PC-9 (cell line): ENCODE data around the gene LMNTD2. TPM values are rescaled to one million over a fixed set of nuclear protein-coding genes. Genes with fewer than 3 reads are reported as not detected.
A peak's percentile ranks its signal among the peaks of the same experiment; 100 is the strongest.

Source experiments
- BruUV-seq: library from RNA; stranded (reverse); fragments of 400-500 nt; replicated peaks from 2 replicates; lab custom pipeline; 2021; lab: Mats Ljungman, UMichigan
- CTCF ChIA-PET: fragments of 300-600 bp; sonication (Branson Sonifier 250); formaldehyde crosslinking; loops from one replicate; lab custom pipeline; 2022; ENCODE audit warnings: antibody characterized with exemption; lab: Charles Lee
- POLR2A ChIA-PET: fragments of 300-600 bp; sonication (Branson Sonifier 250); formaldehyde crosslinking; loops from one replicate; lab custom pipeline; 2022; ENCODE audit warnings: antibody characterized with exemption; ENCODE audit not compliant: unreplicated experiment; lab: Charles Lee
- DNase-seq, 2 experiments: peaks; one replicate each; pipeline versions ENCODE4 v3.0.0 to v3.0.0-alpha.2; 2015 to 2022; ENCODE audit warnings: mixed read lengths in 1 of 2
- H2AFZ ChIP-seq: fragments of 200-600 bp; sonication (generic); 2 replicates; pipeline ENCODE4 v1.8.1; 2017; ENCODE audit warnings: antibody characterized with exemption
- H3F3A ChIP-seq: fragments of 200-600 bp; sonication (generic); 2 replicates; pipeline ENCODE4 v1.8.1; 2017; ENCODE audit warnings: antibody characterized with exemption, mild to moderate bottlenecking, low read depth; ENCODE audit not compliant: insufficient read depth
- H3K27ac ChIP-seq: fragments of 200-600 bp; sonication (generic); 2 replicates; pipeline ENCODE4 v1.6.1; 2016; ENCODE audit warnings: mixed run types
- H3K27me3 ChIP-seq: fragments of 200-600 bp; sonication (generic); 2 replicates; pipeline ENCODE4 v1.6.1; 2016; ENCODE audit warnings: low read depth, mixed run types; ENCODE audit not compliant: insufficient read depth
- H3K36me3 ChIP-seq: fragments of 200-600 bp; sonication (generic); 2 replicates; pipeline ENCODE4 v1.6.1; 2016; ENCODE audit warnings: low read depth, mixed run types
- H3K4me1 ChIP-seq: fragments of 200-600 bp; sonication (generic); replicated peaks from 2 replicates; pipeline ENCODE4 v1.6.1; 2016; ENCODE audit warnings: mixed run types; ENCODE audit not compliant: insufficient read depth
- H3K4me2 ChIP-seq: fragments of 200-600 bp; sonication (generic); 2 replicates; pipeline ENCODE4 v1.6.1; 2017; ENCODE audit warnings: mixed run types
- H3K4me3 ChIP-seq: fragments of 200-600 bp; sonication (generic); 2 replicates; pipeline ENCODE4 v1.6.1; 2016; ENCODE audit warnings: mixed run types
- H3K79me2 ChIP-seq: fragments of 200-600 bp; sonication (generic); 2 replicates; pipeline ENCODE4 v1.6.1; 2017; ENCODE audit warnings: low read depth, mixed run types
- H3K9me2 ChIP-seq: fragments of 200-600 bp; sonication (generic); 2 replicates; pipeline ENCODE4 v1.8.1; 2017; ENCODE audit warnings: mild to moderate bottlenecking; ENCODE audit not compliant: insufficient read depth
- H3K9me3 ChIP-seq: fragments of 200-600 bp; sonication (generic); 2 replicates; pipeline ENCODE4 v1.8.1; 2016; ENCODE audit warnings: low read depth; ENCODE audit not compliant: insufficient read depth
- H4K20me1 ChIP-seq: fragments of 200-600 bp; sonication (generic); 2 replicates; pipeline ENCODE4 v1.8.1; 2017; ENCODE audit not compliant: insufficient read depth
- EZH2 ChIP-seq: fragments of 200-600 bp; sonication (generic); IDR thresholded peaks from 2 replicates; pipeline ENCODE4 v1.8.0; 2017; ENCODE audit warnings: antibody characterized with exemption, low read depth
- intact Hi-C: fragments of 100-400 bp; cut with micrococcal nuclease; formaldehyde crosslinking; loops from one replicate; pipeline ENCODE4 v1.10.0; 2022; ENCODE audit not compliant: unreplicated experiment
- total RNA-seq: library from RNA; stranded (reverse); gene quantifications from 2 replicates; pipeline ENCODE4 v1.2.3, GENCODE V29; 2021
- TF ChIP-seq, protein P1 (sequence below): fragments of 200-600 bp; sonication (generic); conservative IDR thresholded peaks from 2 replicates; pipeline ENCODE4 v1.6.1; 2017; ENCODE audit warnings: mixed run types, antibody characterized with exemption, mild to moderate bottlenecking, moderate library complexity

Gene LMNTD2
- total RNA-seq, 1 experiment from 2014 or later, result 16.3 TPM

DNA sequence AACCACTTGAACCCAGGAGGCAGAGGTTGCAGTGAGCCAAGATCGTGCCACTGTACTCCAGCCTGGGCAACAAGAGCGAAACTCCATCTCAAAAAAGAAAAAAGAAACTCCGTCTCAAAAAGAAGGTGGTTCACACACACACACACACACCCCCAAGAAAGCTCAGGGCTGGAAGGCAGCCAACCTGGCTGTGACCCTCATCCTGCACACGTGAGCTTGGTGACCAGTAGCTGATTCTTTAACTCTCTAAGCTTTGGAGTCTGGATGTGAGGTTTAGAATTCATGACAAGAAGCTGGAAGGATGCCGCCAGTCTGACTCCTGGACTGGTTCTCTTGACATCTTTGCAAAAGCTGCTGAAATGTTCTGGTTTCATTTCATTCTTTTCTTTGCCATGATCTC lies 51.6 kb downstream of the LMNTD2 start:
- ChIA-PET POLR2A (no interaction called here), CTCF (no interaction called here)
- DNase-seq, result no peak
- peaks cover 5% of the 10 kb centered on the region; the same call in 1 of the 2 replicates for H3K4me1 ChIP-seq
- H3K36me3 ChIP-seq, result no peaks in the 10 kb centered on the region
- H3K79me2 ChIP-seq, result peaks cover 22% of the 10 kb centered on the region
- no peak overlapping the region for H3K4me2 ChIP-seq
- no peak overlapping the region for H3K27ac ChIP-seq
- H3K27me3 ChIP-seq, result no peaks in the 10 kb centered on the region
- no TSS peak for BruUV-seq
- no peak overlapping the region for H3K4me3 ChIP-seq
- no peaks in the 10 kb centered on the region for H3K9me2 ChIP-seq
- H2AFZ ChIP-seq, result no peak overlapping the region
- TF ChIP-seq EZH2, result no peak
- TF ChIP-seq, protein P1, sequence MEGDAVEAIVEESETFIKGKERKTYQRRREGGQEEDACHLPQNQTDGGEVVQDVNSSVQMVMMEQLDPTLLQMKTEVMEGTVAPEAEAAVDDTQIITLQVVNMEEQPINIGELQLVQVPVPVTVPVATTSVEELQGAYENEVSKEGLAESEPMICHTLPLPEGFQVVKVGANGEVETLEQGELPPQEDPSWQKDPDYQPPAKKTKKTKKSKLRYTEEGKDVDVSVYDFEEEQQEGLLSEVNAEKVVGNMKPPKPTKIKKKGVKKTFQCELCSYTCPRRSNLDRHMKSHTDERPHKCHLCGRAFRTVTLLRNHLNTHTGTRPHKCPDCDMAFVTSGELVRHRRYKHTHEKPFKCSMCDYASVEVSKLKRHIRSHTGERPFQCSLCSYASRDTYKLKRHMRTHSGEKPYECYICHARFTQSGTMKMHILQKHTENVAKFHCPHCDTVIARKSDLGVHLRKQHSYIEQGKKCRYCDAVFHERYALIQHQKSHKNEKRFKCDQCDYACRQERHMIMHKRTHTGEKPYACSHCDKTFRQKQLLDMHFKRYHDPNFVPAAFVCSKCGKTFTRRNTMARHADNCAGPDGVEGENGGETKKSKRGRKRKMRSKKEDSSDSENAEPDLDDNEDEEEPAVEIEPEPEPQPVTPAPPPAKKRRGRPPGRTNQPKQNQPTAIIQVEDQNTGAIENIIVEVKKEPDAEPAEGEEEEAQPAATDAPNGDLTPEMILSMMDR, result no peak
- H3K9me3 ChIP-seq, result no peaks in the 10 kb centered on the region
- peaks cover 4% of the 10 kb centered on the region for H3F3A ChIP-seq
- intact Hi-C loops, result no loop called here
- no peaks in the 10 kb centered on the region; the same call in 1 of the 2 replicates for H4K20me1 ChIP-seq

DNA sequence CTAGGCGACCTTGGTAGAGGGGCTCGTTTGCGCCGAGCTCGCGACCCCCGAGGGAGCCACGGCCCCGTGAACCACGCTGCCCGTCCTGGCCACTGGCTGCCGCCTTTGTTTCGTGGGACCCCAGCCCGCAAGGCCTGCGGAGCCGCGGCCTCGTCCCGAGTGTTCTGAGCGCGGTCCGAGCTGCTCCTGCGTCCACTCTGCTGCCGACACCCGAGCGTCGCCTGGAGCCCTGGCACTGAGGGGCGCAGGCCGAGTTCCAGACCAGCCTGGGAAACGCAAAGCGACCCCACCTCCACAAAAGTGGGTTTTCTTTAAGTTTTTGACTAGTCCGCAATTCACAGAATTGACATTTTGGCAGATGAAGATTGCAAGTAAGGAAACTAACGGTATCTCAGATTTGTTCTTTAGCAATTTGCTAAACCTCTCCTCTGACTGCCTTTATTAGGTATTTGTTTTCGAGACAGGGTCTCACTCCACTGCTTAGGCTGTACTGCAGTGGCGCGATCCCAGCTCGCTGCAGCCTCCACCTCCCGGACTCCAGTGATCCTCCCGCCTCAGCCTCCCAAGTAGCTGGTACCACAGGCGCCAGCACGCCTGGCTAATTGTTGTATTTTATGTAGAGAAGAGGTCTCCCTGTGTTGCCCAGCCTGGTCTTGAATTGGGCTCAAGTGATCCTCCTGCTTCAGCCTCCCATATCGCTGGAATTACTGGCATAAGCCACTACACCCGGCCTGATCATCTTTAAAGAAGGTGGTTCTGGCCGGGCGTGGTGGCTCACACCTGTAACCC lies 52.6 kb downstream of the LMNTD2 start:
- no peak overlapping the region for H2AFZ ChIP-seq
- H3K4me2 ChIP-seq, result peak overlapping the region; percentile 79
- no peaks in the 10 kb centered on the region; the same call in 1 of the 2 replicates for H4K20me1 ChIP-seq
- intact Hi-C loops, result loop anchor here (1.0 to 2.0 kb wide), 2 partner anchors 29 to 58 kb away; partner anchors contain the start of genes LRRC56 and PTDSS2
- H3K27ac ChIP-seq, result no peak overlapping the region
- DNase-seq, result no peak
- no peaks in the 10 kb centered on the region for H3K9me2 ChIP-seq
- CTCF ChIA-PET, result no interaction called here
- H3K36me3 ChIP-seq, result no peaks in the 10 kb centered on the region
- H3F3A ChIP-seq, result peaks cover 4% of the 10 kb centered on the region
- H3K27me3 ChIP-seq, result no peaks in the 10 kb centered on the region
- peaks cover 26% of the 10 kb centered on the region for H3K79me2 ChIP-seq
- POLR2A ChIA-PET, result no interaction called here
- TF ChIP-seq, protein P1, result no peak
- TF ChIP-seq EZH2, result no peak
- peak overlapping the region; percentile 57 for H3K4me3 ChIP-seq
- no peaks in the 10 kb centered on the region for H3K9me3 ChIP-seq
- peaks cover 5% of the 10 kb centered on the region; the same call in 1 of the 2 replicates for H3K4me1 ChIP-seq
- BruUV-seq, result no TSS peak

- Histone ChIP-seq H3K79me2 (peaks cover 31% of the 10 kb centered on the region), H3K9me2 (no peaks in the 10 kb centered on the region), H3K4me1 (peaks cover 5% of the 10 kb centered on the region; the same call in 1 of the 2 replicates), H3K27me3 (no peaks in the 10 kb centered on the region), H3K36me3 (no peaks in the 10 kb centered on the region), H3K4me3 (peak within 1 kb of the TSS; percentile 100), H2AFZ (peak within 1 kb of the TSS; percentile 89), H3K9me3 (no peaks in the 10 kb centered on the region), H3F3A (peaks cover 4% of the 10 kb centered on the region), H4K20me1 (no peaks in the 10 kb centered on the region; the same call in 1 of the 2 replicates), H3K27ac (peak within 1 kb of the TSS; percentile 99), H3K4me2 (peak within 1 kb of the TSS; percentile 85)
- TF ChIP-seq, protein P1, result no peak
- no peak for TF ChIP-seq EZH2
- peak; percentile 72 to 91 for DNase-seq
- intact Hi-C loops, result loop anchor here (1.0 to 2.0 kb wide), 2 partner anchors 30 to 57 kb away; partner anchors contain the start of genes LRRC56 and PTDSS2
- no TSS peak for BruUV-seq
- CTCF ChIA-PET, result no interaction called here
- POLR2A ChIA-PET, result interaction anchor here (0.6 to 1.0 kb wide), 4 partner anchors 38 to 219 kb away, joined by 3 to 10 read pairs (median 5); no protein-coding TSS in a partner anchor
Measured at GRCh38 chr11:506995-507726, 53.4 kb downstream of the LMNTD2 start, which contains the start of gene RNH1. RNH1 (minus strand) TSS chr11:507242; CDS start chr11:502162, 5,080 bp downstream.
